ENCODE results near the gene LAMA1.

The LAMA1 gene

DNA sequence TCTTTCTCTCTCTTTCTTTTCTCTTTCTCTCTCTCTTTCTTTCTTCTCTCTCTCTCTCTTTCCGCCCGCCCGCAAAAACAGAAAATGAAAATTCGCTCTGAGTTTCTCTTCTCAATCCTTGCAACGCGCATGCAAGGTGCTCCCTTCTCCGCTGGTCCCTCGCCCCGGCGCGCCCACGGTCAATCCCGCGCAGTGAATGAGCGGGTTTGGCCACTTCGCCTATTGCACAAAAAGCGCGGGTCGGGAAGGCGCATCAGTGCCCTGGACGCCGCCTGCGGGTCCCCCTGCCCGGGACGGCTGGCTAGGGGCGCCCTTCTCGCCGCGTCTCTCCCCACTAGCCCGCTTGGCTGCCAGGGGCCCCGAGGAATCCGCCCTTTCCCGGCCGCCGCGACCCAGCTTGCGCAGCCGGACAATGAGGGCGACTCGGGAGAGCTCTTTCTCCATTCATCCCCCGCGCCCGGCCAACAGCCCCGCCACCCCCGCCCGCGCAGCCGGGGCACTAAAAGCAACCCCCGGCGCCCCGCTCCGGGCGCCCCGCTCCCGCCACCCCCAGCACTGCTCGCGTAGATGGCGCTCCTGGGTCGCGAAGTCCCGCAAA, 706 bp downstream of the LAMA1 start:
- H3K27ac ChIP-seq = no peak overlapping the region
- H3K9me3 ChIP-seq = no peaks in the 10 kb centered on the region
- TF ChIP-seq, protein P1, sequence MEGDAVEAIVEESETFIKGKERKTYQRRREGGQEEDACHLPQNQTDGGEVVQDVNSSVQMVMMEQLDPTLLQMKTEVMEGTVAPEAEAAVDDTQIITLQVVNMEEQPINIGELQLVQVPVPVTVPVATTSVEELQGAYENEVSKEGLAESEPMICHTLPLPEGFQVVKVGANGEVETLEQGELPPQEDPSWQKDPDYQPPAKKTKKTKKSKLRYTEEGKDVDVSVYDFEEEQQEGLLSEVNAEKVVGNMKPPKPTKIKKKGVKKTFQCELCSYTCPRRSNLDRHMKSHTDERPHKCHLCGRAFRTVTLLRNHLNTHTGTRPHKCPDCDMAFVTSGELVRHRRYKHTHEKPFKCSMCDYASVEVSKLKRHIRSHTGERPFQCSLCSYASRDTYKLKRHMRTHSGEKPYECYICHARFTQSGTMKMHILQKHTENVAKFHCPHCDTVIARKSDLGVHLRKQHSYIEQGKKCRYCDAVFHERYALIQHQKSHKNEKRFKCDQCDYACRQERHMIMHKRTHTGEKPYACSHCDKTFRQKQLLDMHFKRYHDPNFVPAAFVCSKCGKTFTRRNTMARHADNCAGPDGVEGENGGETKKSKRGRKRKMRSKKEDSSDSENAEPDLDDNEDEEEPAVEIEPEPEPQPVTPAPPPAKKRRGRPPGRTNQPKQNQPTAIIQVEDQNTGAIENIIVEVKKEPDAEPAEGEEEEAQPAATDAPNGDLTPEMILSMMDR (IDR thresholded peaks at IDR 0.05) = no peak
- H3K36me3 ChIP-seq = no peaks in the 10 kb centered on the region
- peaks cover 0 to 7% of the 10 kb centered on the region in 2 experiments for H3K4me1 ChIP-seq (ENCODE audit: control insufficient read depth in 1 of 2, insufficient read depth in 1 of 2, low read depth in 1 of 2, low read length in 1 of 2)
- H3K27me3 ChIP-seq = peaks cover 89% of the 10 kb centered on the region
- H3K4me3 ChIP-seq (ENCODE audit: low read depth in 1 of 2, low read length in 1 of 2) = no peak overlapping the region

DNA sequence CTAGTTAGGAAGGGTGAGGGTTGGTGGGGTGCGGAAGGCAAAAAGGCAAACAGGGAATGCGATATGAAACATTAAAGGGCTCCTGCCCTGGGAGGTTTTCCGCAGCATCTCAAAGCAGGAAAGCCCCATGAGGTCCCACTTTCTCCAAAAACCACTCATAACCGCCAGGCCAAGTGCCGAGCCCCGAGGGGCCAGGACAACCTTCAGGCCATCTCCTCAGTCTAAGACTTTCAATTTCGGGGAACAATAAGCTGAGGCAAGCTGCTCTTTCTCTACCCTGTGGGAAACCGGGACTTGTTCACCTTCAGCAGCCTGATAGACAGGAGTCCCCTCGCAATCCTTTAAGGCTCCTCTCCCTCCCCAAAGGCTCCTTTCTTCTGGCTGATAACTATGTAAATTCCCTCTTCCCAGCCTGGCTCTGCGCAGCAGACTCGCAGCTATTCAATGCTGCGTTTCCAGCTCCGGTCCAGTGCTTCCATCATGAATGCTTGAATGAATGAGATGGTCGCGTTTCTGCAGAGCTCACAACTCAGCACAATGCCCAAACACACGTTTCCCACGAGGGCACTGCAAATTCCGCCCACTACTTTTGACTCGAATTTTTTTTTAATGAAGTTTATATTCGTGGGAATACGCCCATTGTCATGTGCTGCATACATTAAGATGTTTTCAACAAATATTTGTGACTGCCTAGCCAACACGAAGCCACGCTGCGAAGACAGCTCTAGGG, 1.4 kb downstream of the LAMA1 start:
- no peaks in the 10 kb centered on the region for H3K36me3 ChIP-seq
- no peak overlapping the region for H3K27ac ChIP-seq
- H3K4me3 ChIP-seq (ENCODE audit: low read depth in 1 of 2, low read length in 1 of 2) = no peak overlapping the region
- H3K27me3 ChIP-seq = peaks cover 96% of the 10 kb centered on the region
- TF ChIP-seq, protein P1 (IDR thresholded peaks at IDR 0.05) = no peak
- H3K4me1 ChIP-seq (ENCODE audit: control insufficient read depth in 1 of 2, insufficient read depth in 1 of 2, low read depth in 1 of 2, low read length in 1 of 2) = peaks cover 0 to 7% of the 10 kb centered on the region in 2 experiments
- H3K9me3 ChIP-seq = no peaks in the 10 kb centered on the region

DNA sequence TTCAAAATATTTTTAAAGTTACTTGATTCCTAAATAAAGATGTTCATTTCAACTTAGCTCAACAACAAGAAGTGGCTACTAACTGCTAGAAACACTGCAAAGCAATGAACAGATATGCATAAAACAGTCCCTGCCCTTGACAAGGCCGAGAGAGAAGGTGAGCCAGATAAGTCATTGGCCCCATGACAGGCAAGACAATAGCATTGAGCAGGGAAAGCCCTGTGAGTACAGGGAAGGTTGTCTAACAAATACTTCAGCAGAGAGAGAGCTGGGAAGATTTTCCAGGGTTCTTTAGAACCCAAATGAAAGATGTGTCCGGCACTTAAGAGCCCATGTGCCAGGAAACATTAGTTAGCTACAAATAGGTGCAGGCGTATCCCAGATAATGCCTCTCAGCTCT, 4.7 kb downstream of the LAMA1 start:
- Histone ChIP-seq H3K27ac (no peak overlapping the region), H3K4me1 (ENCODE audit: control insufficient read depth in 1 of 2, insufficient read depth in 1 of 2, low read depth in 1 of 2, low read length in 1 of 2) (peaks cover 0 to 7% of the 10 kb centered on the region in 2 experiments), H3K9me3 (no peaks in the 10 kb centered on the region), H3K27me3 (peaks cover 74% of the 10 kb centered on the region), H3K4me3 (ENCODE audit: low read depth in 1 of 2, low read length in 1 of 2) (no peak overlapping the region), H3K36me3 (no peaks in the 10 kb centered on the region)
- TF ChIP-seq, protein P1 (IDR thresholded peaks at IDR 0.05) = no peak

DNA sequence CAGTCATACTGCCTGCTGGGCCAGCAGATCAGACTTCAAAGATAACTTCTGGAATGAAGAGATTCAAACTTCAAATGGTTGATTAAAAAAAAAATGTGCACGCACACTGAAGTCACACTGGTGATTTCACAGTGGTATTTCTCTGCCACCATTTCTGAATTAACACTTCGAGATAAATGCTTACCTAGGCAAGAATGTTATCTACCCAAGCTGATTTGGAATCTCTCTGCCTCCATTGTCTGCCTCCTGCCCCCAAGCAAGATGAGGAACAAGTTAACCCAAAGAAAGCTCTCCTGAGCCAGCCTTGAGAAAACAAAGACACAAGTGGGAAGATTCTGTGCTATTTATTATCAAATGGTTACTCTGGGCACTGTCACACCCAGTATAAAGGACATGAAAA, 6.5 kb downstream of the LAMA1 start:
- no peak overlapping the region for H3K27ac ChIP-seq
- H3K27me3 ChIP-seq = peaks cover 56% of the 10 kb centered on the region
- H3K36me3 ChIP-seq = no peaks in the 10 kb centered on the region
- H3K4me1 ChIP-seq (ENCODE audit: control insufficient read depth in 1 of 2, insufficient read depth in 1 of 2, low read depth in 1 of 2, low read length in 1 of 2) = no peaks in the 10 kb centered on the region
- no peaks in the 10 kb centered on the region for H3K9me3 ChIP-seq
- TF ChIP-seq, protein P1 (IDR thresholded peaks at IDR 0.05) = no peak
- H3K4me3 ChIP-seq (ENCODE audit: low read depth in 1 of 2, low read length in 1 of 2) = no peak overlapping the region

DNA sequence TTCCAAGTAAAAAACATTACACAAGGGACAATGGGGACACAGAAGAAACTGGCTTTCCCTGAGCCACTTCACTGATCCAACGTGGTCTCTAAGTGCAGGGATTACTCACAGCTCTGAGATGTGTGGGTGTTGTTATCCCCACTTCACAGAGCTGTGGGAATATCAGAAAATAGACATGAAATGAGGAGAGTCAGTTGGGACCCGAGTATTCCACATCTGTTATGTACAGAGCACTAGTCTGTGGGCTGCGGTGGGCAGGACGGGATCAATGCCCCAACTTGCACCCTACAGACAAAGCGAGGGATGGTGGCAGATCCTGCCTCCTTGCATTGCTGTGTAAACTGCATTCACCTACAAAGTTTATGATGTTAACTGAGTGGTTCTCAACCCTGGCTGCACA, 11.7 kb downstream of the LAMA1 start:
- H3K4me1 ChIP-seq (ENCODE audit: control insufficient read depth in 1 of 2, insufficient read depth in 1 of 2, low read depth in 1 of 2, low read length in 1 of 2) = no peaks in the 10 kb centered on the region
- TF ChIP-seq, protein P1 (IDR thresholded peaks at IDR 0.05) = no peak
- no peaks in the 10 kb centered on the region for H3K36me3 ChIP-seq
- peaks cover 7% of the 10 kb centered on the region for H3K27me3 ChIP-seq
- no peak overlapping the region for H3K27ac ChIP-seq
- no peaks in the 10 kb centered on the region for H3K9me3 ChIP-seq
- no peak overlapping the region for H3K4me3 ChIP-seq (ENCODE audit: low read depth in 1 of 2, low read length in 1 of 2)
